ENCODE data around the gene SELENOM.
"Not testable (repeated sequence)": the region's sequence is repeated elsewhere in the genome, so short reads cannot be mapped to it uniquely, and the experiment has no call there.

Gene SELENOM

GRCh38 chr22:31103899-31104694 lies 3.3 kb downstream of the SELENOM start:
- DNase-seq = no peak

DNA sequence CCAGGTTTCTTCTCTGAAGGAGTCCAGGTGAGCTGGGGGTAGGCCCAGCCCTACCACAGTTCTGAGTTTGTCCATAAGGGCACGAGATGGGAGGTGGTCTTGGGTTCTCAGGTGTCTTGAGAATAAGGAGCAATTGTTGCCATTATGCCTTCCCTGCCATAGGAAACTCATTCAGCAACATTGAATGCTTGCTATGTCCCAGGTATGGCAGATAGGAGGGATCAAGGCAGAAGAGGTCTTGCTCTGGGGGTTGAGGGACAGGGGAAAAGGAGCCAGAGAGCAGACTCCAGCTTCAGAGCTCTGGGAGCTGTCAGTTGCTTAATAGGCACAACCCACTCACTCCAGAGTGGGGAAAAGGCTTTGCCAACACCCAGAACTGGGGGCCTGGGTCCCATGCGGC lies 4.3 kb downstream of the SELENOM start:
- DNase-seq = no peak

DNA sequence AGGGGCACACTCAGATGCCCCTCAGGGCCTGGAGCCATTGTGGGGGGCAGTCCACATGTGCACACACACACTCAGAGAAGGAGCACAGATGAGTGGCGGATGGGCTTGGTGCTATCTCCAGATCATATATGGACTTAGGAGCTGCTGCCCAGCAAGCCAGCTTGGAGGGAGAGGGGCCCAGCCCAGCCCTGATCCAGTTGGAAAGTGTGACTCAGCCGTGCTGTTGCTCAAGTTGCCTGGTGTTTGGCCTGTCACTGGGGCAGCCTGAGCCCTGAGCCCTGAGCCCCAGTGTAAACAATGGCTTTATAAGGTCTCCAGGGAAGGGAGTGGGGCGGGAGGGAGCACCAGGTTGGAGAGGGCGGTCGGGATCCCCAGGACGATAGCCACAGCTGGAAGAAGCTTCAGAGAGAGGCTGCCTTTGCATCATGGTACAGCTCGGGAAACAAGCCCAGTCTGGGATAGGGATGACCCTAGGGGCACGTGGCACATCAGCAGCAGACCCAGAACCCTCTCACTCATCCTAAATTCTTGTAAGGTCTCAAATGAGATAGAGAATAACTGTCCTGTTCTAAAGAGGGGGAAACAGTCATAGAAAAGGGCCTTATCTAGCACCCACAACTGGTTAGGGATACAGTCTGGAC lies 4.8 kb downstream of the SELENOM start:
- DNase-seq = no peak

- DNase-seq = no peak
Observed at GRCh38 chr22:31100762-31101525, 6.4 kb downstream of the SELENOM start.

DNA sequence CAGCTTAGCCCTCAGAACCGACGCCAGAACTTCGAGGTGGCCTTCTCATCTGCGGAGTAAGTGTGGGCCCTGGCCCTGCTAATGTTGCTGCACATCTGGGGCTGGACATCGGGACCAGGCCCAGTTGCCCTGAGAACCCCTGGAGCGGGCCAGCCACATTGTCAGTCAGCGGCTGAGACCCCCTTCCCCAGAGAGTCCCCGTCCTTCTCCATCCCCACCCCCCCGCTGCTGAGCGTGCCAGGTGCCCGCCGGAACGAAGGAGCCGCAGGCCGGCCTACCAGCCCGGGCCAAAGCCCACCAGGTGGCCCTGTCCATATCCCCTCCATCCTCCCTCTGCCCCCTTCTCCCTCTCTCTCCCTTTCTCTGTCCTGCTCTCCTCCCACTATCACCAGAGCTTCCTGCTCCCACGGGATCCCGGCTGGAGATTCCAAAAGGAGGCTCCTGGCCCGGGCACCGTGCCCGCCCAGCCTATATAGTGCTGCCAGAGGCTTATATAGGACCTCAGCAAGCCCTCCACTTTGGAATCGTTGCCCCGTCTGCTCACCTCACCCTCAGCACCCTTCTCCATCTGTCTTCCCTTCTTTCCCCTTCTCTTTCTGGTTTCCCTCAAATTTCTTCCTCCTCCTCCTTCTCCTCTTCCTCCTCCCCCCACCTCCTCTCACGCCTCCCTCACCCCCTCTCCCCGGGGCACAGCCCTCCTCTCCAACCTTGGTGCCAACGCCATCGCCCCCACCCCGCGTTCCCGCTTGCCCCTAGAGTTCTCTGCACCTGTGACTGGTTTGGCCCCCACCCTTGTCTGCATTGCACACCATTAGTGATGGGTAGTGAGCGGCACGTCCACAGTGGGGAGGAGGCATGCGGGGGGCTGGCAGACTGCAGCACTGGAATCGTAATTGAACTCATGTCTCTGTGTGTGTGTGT lies 7.3 kb downstream of the SELENOM start:
- no peak for DNase-seq

DNA sequence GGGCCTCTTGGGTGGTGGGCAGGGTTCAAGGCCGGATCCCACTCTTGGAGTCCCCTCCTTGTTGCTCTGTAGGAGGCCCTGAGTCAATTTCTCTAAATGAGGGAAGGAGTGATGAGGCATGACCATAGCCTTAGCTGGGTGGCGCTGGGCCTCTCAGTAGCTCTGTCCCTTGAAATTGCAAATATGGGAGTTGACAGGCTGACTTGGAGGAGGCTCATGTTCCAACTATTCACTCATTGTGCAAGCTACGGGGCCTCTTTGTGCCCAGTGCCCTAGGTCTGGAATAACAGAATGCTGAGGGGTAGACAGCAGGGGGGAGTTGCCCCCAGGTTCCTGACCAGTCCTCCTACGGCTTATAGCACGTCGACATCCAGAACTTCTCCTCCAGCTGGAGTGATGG lies 8.0 kb downstream of the SELENOM start:
- DNase-seq = no peak

GRCh38 chr22:31098632-31099110 lies 8.7 kb downstream of the SELENOM start:
- DNase-seq = no peak

DNA sequence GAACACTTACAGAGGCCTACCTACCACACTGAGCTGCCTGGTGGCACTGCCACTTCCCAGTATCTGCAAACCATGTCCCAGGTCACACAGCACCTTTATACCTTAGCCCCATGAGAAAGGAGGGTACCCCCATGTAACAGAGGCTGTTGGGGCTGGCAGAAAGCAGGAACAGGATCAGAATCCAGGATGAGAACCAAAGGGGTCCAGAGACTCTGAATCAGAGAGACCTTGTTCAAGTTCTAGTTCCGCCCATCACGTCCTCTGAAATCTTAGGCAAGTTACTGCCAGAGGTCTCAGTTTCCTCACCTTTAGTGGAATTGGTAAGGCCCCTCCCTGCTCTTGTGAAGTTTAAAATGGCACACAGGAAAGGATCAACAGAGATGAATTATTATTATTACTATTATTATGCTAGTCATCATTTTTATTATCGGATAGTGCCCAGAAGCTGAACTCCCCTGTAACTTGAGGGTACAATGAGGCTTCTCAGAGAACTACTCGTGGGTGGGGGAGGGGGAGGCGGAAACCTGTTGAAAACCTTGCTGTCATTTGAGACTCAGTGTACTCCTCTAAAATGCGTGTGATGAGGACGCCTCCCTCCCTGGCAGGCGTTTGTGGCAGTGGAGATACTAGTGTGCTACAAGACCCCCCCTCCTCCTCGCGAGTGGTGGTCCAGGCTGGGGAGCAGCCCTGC lies 9.3 kb downstream of the SELENOM start:
- no peak for DNase-seq

DNA sequence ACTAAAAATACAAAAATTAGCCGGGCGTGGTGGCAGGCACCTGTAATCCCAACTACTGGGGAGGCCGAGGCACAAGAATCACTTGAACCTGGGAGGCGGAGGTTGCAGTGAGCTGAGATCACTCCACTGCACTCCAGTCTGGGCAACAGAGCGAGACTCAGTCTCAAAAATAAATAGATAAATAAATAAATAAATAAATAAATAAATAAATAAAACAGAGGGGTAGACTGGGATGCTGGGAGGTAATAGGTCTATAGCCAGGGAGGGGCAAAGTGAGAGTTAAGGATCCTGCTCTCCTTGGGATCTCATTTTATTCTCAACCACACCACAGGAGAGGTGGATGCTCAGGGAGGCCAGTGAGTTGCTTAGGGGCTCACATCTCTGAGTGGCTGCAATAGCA lies 9.8 kb downstream of the SELENOM start:
- DNase-seq = not testable (repeated sequence)

GRCh38 chr22:31096657-31097279 lies 10.6 kb downstream of the SELENOM start:
- no peak for DNase-seq

- no peak for DNase-seq
Observed at GRCh38 chr22:31095637-31096249, 11.6 kb downstream of the SELENOM start.

- no peak for DNase-seq
Observed at GRCh38 chr22:31094741-31095140, 12.6 kb downstream of the SELENOM start.

GRCh38 chr22:31094021-31094551 lies 13.3 kb downstream of the SELENOM start:
- peak; percentile 72 for DNase-seq

DNA sequence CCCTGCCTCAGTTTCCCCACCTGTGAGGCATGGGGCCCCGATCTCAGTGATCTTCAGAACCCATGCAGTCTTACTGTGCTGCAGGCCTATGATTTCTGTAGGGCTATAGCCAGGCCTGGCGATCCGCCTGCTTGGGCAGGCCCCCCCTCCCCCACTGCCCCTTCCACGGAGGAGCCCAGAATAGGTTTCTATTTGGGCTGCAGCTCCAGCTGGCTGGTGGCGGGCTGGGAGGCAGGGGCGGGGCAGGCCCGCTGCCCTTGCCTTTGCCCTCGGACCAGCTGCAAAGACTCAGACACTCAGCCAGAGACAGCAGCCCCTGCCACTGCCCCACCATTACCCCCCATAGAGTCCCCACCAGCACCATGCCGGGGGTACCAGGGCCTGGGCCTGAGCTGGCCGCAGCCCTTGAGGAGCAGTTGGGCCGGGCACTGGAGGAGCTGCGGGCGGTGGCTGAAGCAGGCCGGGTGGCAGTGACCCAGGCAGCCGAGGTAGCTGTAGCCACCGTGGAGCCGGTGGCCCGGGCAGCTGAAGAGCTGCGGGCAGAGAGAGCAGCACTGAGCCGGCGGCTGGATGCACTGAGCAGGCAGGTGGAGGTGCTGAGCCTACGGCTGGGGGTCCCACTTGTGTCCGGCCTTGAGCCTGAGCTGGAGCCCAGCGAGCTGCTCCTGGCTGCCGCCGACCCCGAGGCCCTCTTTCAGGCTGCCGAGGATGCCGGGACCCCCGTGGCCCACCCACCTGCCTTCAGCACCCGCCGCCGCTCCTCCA lies 14.1 kb downstream of the SELENOM start:
- no peak for DNase-seq

- DNase-seq = no peak
Observed at GRCh38 chr22:31092161-31092560, 15.2 kb downstream of the SELENOM start.

- no peak for DNase-seq
Observed at GRCh38 chr22:31091106-31091975, 16.0 kb downstream of the SELENOM start.

- DNase-seq = no peak
Observed at GRCh38 chr22:31090217-31091085, 16.9 kb downstream of the SELENOM start.

Measured in NCI-H1092 (cell line).